HCT116 (cell line): ENCODE measurements around the gene DCN. TPM values are rescaled to one million over a fixed set of nuclear protein-coding genes. Genes with fewer than 3 reads are reported as not detected.
A peak's percentile ranks its signal among the peaks of the same experiment; 100 is the strongest.

Experiments
- ATAC-seq: fragments of 200-7000 bp; cut with Tn5 transposase; 2 replicates; pipeline ENCODE4 v1.9.1; 2020; ENCODE audit warnings: mild to moderate bottlenecking, moderate library complexity
- BruUV-seq: library from RNA; stranded (reverse); fragments of 400-500 nt; replicated peaks from 2 replicates; lab custom pipeline; 2021; lab: Mats Ljungman, UMichigan
- CTCF ChIA-PET: fragments of 300-600 bp; sonication (Branson Sonifier 250); formaldehyde crosslinking; loops from one replicate; lab custom pipeline; 2021; ENCODE audit warnings: antibody characterized with exemption; lab: Charles Lee
- POLR2A ChIA-PET: fragments of 300-600, 350-600 bp; sonication (Branson Sonifier 250); formaldehyde crosslinking; loops from one replicate; lab custom pipeline; 2021; ENCODE audit warnings: antibody characterized with exemption; lab: Charles Lee
- RAD21 ChIA-PET, 2 experiments: fragments of 300-600 bp; sonication (Branson Sonifier 250); formaldehyde crosslinking; loops; one replicate each; lab custom pipeline; 2023; ENCODE audit warnings: low total read pairs in 2 of 2; ENCODE audit not compliant: uncharacterized antibody in 2 of 2, unreplicated experiment in 2 of 2, low non-redundant PET in 1 of 2; lab: Charles Lee
- DNase-seq: peaks from one replicate; pipeline ENCODE4 v3.0.0-alpha.2; 2010; ENCODE audit warnings: low read depth, low spot score
- H2AFZ ChIP-seq: fragments of 200-600 bp; shearing (Covaris generic), sonication (generic); 2 replicates; pipeline ENCODE4 v1.6.1; 2017; ENCODE audit warnings: low read depth, mixed run types, mixed read lengths, antibody characterized with exemption, low read length; ENCODE audit not compliant: poor library complexity, severe bottlenecking
- H3K27ac ChIP-seq: 2 replicates; pipeline ENCODE4 v1.5.1; 2012; ENCODE audit warnings: low read depth, low read length
- H3K27me3 ChIP-seq: fragments of 200-600 bp; sonication (generic); 2 replicates; pipeline ENCODE4 v1.6.1; 2016; ENCODE audit warnings: mixed run types, low read length, mixed read lengths; ENCODE audit not compliant: insufficient read depth
- H3K36me3 ChIP-seq, 2 experiments: fragments of 200-500 bp in 1 of 2; fragments of 200-600 bp in 1 of 2; sonication (Bioruptor generic) in 1 of 2; sonication (generic) in 1 of 2; 2 replicates each; pipeline versions ENCODE4 v1.5.1 to v1.6.1; 2014 to 2016; ENCODE audit warnings: low read length in 2 of 2, inconsistent platforms in 1 of 2, mixed read lengths in 1 of 2, mixed run types in 1 of 2; ENCODE audit not compliant: insufficient read depth in 2 of 2, control insufficient read depth in 1 of 2
- H3K4me1 ChIP-seq, 2 experiments: fragments of 200-600 bp in 1 of 2; sonication (generic) in 1 of 2; 2 replicates each; pipeline versions ENCODE4 v1.5.1 to v1.6.1; 2012 to 2017; ENCODE audit warnings: low read length in 2 of 2, inconsistent platforms in 1 of 2, mild to moderate bottlenecking in 1 of 2, mixed read lengths in 1 of 2, mixed run types in 1 of 2, moderate library complexity in 1 of 2; ENCODE audit not compliant: insufficient read depth in 2 of 2, control insufficient read depth in 1 of 2
- H3K4me2 ChIP-seq: fragments of 200-600 bp; sonication (generic); 2 replicates; pipeline ENCODE4 v1.6.1; 2017; ENCODE audit warnings: mixed run types, low read length, mixed read lengths
- H3K4me3 ChIP-seq, 2 experiments: fragments of 200-600 bp in 1 of 2; sonication (generic) in 1 of 2; replicated peaks in 1 of 2; 2 replicates each; pipeline ENCODE4 v1.5.1; 2011 to 2016; ENCODE audit warnings: low read length in 2 of 2, control low read depth in 1 of 2, low read depth in 1 of 2, mild to moderate bottlenecking in 1 of 2, mixed read lengths in 1 of 2, mixed run types in 1 of 2
- H3K79me2 ChIP-seq: fragments of 200-600 bp; sonication (generic); 2 replicates; pipeline ENCODE4 v1.6.1; 2017; ENCODE audit warnings: mild to moderate bottlenecking, mixed run types, low read length, moderate library complexity, mixed read lengths; ENCODE audit not compliant: insufficient read depth
- H3K9ac ChIP-seq: fragments of 200-600 bp; sonication (generic); 2 replicates; pipeline ENCODE4 v1.6.1; 2016; ENCODE audit warnings: low read length, mixed read lengths
- H3K9me2 ChIP-seq: fragments of 200-600 bp; sonication (generic), shearing (Covaris generic); 2 replicates; pipeline ENCODE4 v1.6.1; 2017; ENCODE audit warnings: mixed run types, mild to moderate bottlenecking, moderate library complexity; ENCODE audit not compliant: insufficient read depth
- H3K9me3 ChIP-seq, 2 experiments: fragments of 200-500 bp in 1 of 2; fragments of 200-600 bp in 1 of 2; sonication (Bioruptor generic) in 1 of 2; sonication (generic) in 1 of 2; 2 replicates each; pipeline ENCODE4 v1.6.1; 2014 to 2017; ENCODE audit warnings: low read length in 2 of 2, mixed read lengths in 2 of 2, inconsistent platforms in 1 of 2, low read depth in 1 of 2, mild to moderate bottlenecking in 1 of 2, mixed run types in 1 of 2, moderate library complexity in 1 of 2; ENCODE audit not compliant: control insufficient read depth in 1 of 2, insufficient read depth in 1 of 2
- H4K20me1 ChIP-seq: fragments of 200-600 bp; sonication (generic), shearing (Covaris generic); 2 replicates; pipeline ENCODE4 v1.6.1; 2017; ENCODE audit warnings: mixed run types, mild to moderate bottlenecking, moderate library complexity; ENCODE audit not compliant: insufficient read depth
- ELF1 ChIP-seq: IDR thresholded peaks from 2 replicates; pipeline ENCODE4 v1.6.1; 2012; ENCODE audit warnings: low read depth, borderline replicate concordance
- EZH2 ChIP-seq: fragments of 200-600 bp; sonication (generic); IDR thresholded peaks from 2 replicates; pipeline ENCODE4 v1.6.1; 2017; ENCODE audit warnings: antibody characterized with exemption, mixed run types
- EZH2phosphoT487 ChIP-seq: fragments of 200-600 bp; IDR thresholded peaks from 2 replicates; pipeline ENCODE4 v1.6.1; 2018; ENCODE audit warnings: antibody characterized with exemption, borderline replicate concordance
- REST ChIP-seq: IDR thresholded peaks from 2 replicates; pipeline ENCODE4 v1.6.1; 2012; ENCODE audit warnings: low read depth
- SP1 ChIP-seq: IDR thresholded peaks from 2 replicates; pipeline ENCODE4 v1.6.1; 2012; ENCODE audit warnings: low read depth
- SRF ChIP-seq: IDR thresholded peaks from 2 replicates; pipeline ENCODE4 v1.6.1; 2012; ENCODE audit warnings: low read depth
- intact Hi-C: fragments of 100-400 bp; cut with micrococcal nuclease; formaldehyde crosslinking; loops from 2 replicates; pipeline ENCODE4 v1.10.0; 2022
- total RNA-seq: library from RNA; stranded (reverse); gene quantifications from one replicate; pipeline ENCODE4 v1.2.1, GENCODE V29; 2021; ENCODE audit not compliant: unreplicated experiment

The DCN gene
- total RNA-seq, 1 experiment from 2014 or later = 3.6 TPM

DNA sequence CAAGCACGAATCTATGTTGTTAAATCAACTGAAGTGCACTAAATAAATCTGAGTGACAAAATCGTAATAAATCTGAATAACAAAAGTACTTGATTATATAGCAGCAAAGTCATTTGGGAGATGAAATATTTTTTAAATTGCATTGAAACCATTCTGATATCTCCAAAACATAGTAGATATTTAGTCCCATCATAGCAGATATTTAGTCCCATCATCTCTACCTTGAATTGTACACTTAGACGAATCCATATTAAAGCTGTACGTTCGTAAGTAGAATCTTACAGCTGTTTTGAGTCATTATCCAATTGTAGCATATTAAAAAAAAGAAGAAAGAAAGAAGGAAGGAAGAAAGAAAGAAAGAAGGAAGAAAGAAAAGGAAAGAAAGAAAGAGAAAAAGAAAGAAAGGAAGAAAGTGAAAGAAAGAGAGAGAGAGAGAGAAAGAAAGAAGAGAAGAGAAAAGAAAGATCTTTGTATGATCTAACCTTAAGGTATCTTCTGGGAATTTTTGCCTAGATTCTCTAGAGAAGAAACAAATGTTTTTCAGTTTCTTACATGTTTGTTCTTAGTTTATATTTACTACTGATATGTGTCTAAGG lies 2.6 kb downstream of the DCN start:
- TF ChIP-seq EZH2 (no peak), ELF1 (no peak), SRF (no peak), SP1 (no peak), EZH2phosphoT487 (no peak), REST (no peak)
- TF ChIP-seq, all 23 proteins: peak for 0
- no peak overlapping the region for H3K27ac ChIP-seq
- no peaks in the 10 kb centered on the region for H3K4me1 ChIP-seq
- CTCF ChIA-PET = interaction anchor here (1.5 to 2.5 kb wide), 2 partner anchors 146 to 220 kb away, joined by 3 to 7 read pairs; no protein-coding TSS in a partner anchor
- no peak overlapping the region for H3K4me2 ChIP-seq
- H3K27me3 ChIP-seq = no peaks in the 10 kb centered on the region
- H3K9ac ChIP-seq = no peak overlapping the region
- DNase-seq (no peak), ATAC-seq (no peak)
- no peaks in the 10 kb centered on the region for H3K36me3 ChIP-seq
- POLR2A ChIA-PET = no interaction called here
- intact Hi-C loops = loop anchor here (5.0 to 10.0 kb wide), 2 partner anchors 67 to 145 kb away; no protein-coding TSS in a partner anchor
- no peaks in the 10 kb centered on the region for H3K79me2 ChIP-seq
- no peaks in the 10 kb centered on the region for H4K20me1 ChIP-seq
- no peak overlapping the region for H3K4me3 ChIP-seq
- no peaks in the 10 kb centered on the region for H3K9me3 ChIP-seq
- no TSS peak for BruUV-seq
- H2AFZ ChIP-seq = peak overlapping the region; percentile 47
- H3K9me2 ChIP-seq = no peaks in the 10 kb centered on the region
- RAD21 ChIA-PET = no interaction called here
